Measurements from ENCODE around the gene NLK.

DNA sequence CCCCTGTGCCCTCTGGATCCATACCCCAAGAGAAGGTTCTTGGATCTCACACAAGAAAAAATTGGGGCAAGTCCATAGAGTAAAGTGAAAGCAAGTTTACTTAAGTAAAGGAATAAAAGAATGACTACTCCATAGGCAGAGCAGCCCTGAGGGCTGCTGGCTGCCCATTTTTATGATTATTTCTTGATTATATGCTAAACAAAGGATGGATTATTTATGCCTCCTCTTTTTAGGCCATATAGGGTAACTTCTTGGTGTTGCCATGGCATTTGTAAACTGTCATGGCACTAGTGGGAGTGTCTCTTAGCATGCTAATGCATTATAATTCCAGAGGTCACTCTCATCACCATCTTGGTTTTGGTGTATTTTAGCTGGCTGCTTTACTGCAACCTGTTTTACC lies 70.8 kb downstream of the NLK start:
- TF ChIP-seq, protein P1, sequence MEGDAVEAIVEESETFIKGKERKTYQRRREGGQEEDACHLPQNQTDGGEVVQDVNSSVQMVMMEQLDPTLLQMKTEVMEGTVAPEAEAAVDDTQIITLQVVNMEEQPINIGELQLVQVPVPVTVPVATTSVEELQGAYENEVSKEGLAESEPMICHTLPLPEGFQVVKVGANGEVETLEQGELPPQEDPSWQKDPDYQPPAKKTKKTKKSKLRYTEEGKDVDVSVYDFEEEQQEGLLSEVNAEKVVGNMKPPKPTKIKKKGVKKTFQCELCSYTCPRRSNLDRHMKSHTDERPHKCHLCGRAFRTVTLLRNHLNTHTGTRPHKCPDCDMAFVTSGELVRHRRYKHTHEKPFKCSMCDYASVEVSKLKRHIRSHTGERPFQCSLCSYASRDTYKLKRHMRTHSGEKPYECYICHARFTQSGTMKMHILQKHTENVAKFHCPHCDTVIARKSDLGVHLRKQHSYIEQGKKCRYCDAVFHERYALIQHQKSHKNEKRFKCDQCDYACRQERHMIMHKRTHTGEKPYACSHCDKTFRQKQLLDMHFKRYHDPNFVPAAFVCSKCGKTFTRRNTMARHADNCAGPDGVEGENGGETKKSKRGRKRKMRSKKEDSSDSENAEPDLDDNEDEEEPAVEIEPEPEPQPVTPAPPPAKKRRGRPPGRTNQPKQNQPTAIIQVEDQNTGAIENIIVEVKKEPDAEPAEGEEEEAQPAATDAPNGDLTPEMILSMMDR (IDR thresholded peaks at IDR 0.05), result no peak
- TF ChIP-seq POLR2A (IDR thresholded peaks at IDR 0.05) (no peak), EP300 (IDR thresholded peaks at IDR 0.05) (no peak)

Data from tibial nerve (tissue), 4 donors.